Measurements from ENCODE around the gene POLR2E. TPM values are rescaled to one million over a fixed set of nuclear protein-coding genes. Genes with fewer than 3 reads are reported as not detected.

The POLR2E gene
- total and polyA plus RNA-seq, 9 of the 15 experiments (the other 6 are each of a cell fraction or from before 2014, with no cell fraction given), result 3.4 to 413 (median 244) TPM

- TF ChIP-seq TEAD4 (IDR thresholded peaks at IDR 0.05; ENCODE audit: low read length), result no peak
- TF ChIP-seq TEAD4 (CRISPR knock-in tag; IDR thresholded peaks at IDR 0.05; ENCODE audit: borderline replicate concordance), result no peak
- TF ChIP-seq ZNF717 (CRISPR knock-in tag; IDR thresholded peaks at IDR 0.05), result no peak
- TF ChIP-seq E2F6 (IDR thresholded peaks at IDR 0.05; ENCODE audit: borderline replicate concordance in 1 of 2, extremely low read depth in 1 of 2, insufficient read depth in 1 of 2, insufficient read length in 1 of 2, low read depth in 1 of 2, low read length in 1 of 2, poor library complexity in 1 of 2, severe bottlenecking in 1 of 2), result peak in 1 of 2 experiments; percentile 7
- no peak for TF ChIP-seq CBFA2T3 (IDR thresholded peaks at IDR 0.05)
- no peak for TF ChIP-seq TEAD2 (tag; IDR thresholded peaks at IDR 0.05)
- no peak for TF ChIP-seq GTF2E2 (tag; IDR thresholded peaks at IDR 0.05)
- TF ChIP-seq NFIC (IDR thresholded peaks at IDR 0.05), result peak; percentile 75
- peak; percentile 53; the same call in 1 of the 2 replicates for TF ChIP-seq ARID4B (CRISPR knock-in tag; IDR thresholded peaks at IDR 0.05)
- peak; percentile 61; the same call in 1 of the 2 replicates for TF ChIP-seq GABPB1 (CRISPR knock-in tag; IDR thresholded peaks at IDR 0.05)
- no peak for TF ChIP-seq CC2D1A (IDR thresholded peaks at IDR 0.05)
- TF ChIP-seq ZBTB26 (CRISPR knock-in tag; IDR thresholded peaks at IDR 0.05), result no peak
- no peak for TF ChIP-seq RAD21 (CRISPR knock-in tag; conservative IDR thresholded peaks at IDR 0.05 in 1 of 2, IDR thresholded peaks at IDR 0.05 in 1 of 2)
- no peak for TF ChIP-seq ZBTB17 (CRISPR knock-in tag; IDR thresholded peaks at IDR 0.05)
- peak; percentile 24; the same call in 1 of the 2 replicates for TF ChIP-seq ZBTB9 (CRISPR knock-in tag; IDR thresholded peaks at IDR 0.05)
- TF ChIP-seq KAT7 (CRISPR knock-in tag; IDR thresholded peaks at IDR 0.05; ENCODE audit: borderline replicate concordance), result 0 out of 2 replicates have a peak, but pooled peaks have one; percentile 42
These were observed 20.5 kb downstream of the POLR2E start (continued) for GRCh38 chr19:1074544-1075283.

Data from K562 (cell line).